ENCODE data around the gene SMIM33.

- TF ChIP-seq, protein P1, sequence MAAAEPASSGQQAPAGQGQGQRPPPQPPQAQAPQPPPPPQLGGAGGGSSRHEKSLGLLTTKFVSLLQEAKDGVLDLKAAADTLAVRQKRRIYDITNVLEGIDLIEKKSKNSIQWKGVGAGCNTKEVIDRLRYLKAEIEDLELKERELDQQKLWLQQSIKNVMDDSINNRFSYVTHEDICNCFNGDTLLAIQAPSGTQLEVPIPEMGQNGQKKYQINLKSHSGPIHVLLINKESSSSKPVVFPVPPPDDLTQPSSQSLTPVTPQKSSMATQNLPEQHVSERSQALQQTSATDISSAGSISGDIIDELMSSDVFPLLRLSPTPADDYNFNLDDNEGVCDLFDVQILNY (CRISPR knock-in tag; IDR thresholded peaks at IDR 0.05) = no peak
- TF ChIP-seq CTCF (IDR thresholded peaks at IDR 0.05) (no peak), ATF1 (CRISPR knock-in tag; IDR thresholded peaks at IDR 0.05) (no peak), FOXP1 (CRISPR knock-in tag; IDR thresholded peaks at IDR 0.05; ENCODE audit: borderline replicate concordance) (no peak)
Observed at GRCh38 chr5:139473105-139473504, 2.3 kb downstream of the SMIM33 start.
